ENCODE data around the gene IRAK1BP1.

DNA sequence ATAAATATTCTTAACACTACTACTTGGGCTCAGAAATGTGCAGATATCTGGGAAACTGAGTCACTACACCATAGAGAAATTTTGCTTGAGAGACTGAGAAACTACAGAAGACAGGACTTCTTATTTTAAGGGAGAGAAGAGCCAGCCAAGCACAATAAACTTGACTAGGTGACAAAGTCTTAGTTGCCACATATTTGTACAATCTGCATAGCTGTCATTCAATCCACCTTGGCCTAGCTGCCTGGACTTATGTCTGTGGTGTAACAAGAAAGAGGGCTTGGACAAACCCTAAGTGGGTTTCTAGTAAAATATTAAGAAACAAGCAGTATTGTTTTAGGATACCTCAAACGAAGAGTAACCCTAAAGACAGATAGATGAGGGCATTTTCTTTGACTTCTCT, 21.8 kb upstream of the IRAK1BP1 start:
- TF ChIP-seq, protein P1, sequence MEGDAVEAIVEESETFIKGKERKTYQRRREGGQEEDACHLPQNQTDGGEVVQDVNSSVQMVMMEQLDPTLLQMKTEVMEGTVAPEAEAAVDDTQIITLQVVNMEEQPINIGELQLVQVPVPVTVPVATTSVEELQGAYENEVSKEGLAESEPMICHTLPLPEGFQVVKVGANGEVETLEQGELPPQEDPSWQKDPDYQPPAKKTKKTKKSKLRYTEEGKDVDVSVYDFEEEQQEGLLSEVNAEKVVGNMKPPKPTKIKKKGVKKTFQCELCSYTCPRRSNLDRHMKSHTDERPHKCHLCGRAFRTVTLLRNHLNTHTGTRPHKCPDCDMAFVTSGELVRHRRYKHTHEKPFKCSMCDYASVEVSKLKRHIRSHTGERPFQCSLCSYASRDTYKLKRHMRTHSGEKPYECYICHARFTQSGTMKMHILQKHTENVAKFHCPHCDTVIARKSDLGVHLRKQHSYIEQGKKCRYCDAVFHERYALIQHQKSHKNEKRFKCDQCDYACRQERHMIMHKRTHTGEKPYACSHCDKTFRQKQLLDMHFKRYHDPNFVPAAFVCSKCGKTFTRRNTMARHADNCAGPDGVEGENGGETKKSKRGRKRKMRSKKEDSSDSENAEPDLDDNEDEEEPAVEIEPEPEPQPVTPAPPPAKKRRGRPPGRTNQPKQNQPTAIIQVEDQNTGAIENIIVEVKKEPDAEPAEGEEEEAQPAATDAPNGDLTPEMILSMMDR (IDR thresholded peaks at IDR 0.05): no peak
- no peak for TF ChIP-seq EP300 (IDR thresholded peaks at IDR 0.05; ENCODE audit: low read depth)

Data from transverse colon (tissue), 3 donors.